ENCODE measurements around the gene CEP78. TPM values are rescaled to one million over a fixed set of nuclear protein-coding genes. Genes with fewer than 3 reads are reported as not detected.

CEP78 gene
- total RNA-seq, 5 donors from 2014 or later (not counting 1 experiment from before 2014, with no cell fraction given), result 23.2 to 37.4 (median 29.5) TPM

DNA sequence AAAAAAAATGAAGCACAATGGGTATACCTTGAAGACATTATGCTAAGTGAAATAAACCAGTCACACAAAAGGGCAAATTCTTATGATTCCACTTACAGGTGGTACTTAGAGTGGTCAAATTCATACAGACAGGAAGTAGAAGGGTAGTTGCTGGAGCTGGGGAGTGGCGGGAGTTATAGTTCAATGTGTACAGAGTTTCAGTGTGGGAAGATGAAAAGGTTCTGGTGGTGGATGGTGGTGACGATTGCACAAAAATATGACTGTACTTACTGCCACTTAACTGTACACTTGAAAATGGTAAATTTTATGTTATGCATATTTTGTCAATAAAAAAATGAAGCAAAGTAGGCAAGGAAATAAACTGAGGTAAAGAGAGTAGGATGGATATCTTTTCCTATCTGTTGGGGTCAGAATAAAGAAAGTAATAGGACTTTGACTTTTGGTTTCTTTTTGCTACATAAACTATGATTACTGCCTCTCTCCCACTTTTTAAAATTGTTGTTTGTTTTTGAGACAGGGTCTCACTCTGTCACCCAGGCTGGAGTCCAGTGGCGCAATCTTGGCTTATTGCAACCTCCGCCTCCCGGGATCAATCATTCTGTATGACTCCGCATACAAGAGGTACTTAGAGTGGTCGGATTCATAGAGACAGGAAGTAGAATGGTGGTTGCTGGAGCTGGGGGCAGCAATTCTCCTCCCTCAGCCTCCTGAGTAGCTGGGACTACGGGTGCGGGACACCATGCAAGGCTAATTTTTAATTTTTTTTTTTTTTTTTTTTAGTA, 57.0 kb downstream of the CEP78 start:
- no CpG with 5 or more reads among the region's 9 CpGs for WGBS (ENCODE audit: insufficient coverage)
- peaks cover 0 to 9% of the 10 kb centered on the region in 2 experiments for H3K27me3 ChIP-seq (replicated peaks in 1 of 2; ENCODE audit: control insufficient read depth in 2 of 2, extremely low read depth in 1 of 2, insufficient read depth in 2 of 2, low read length in 1 of 2)
- no peaks in the 10 kb centered on the region for H3K36me3 ChIP-seq (ENCODE audit: control insufficient read depth in 2 of 2, extremely low read depth in 1 of 2, insufficient read depth in 1 of 2, low read length in 1 of 2)
- H3K36me3 Mint-ChIP-seq, result no peaks in the 10 kb centered on the region
- ChIA-PET CTCF (interaction anchor here in 1 of 2 donors (0.7 kb wide), 3 partner anchors 34 to 819 kb away, joined by 3 to 6 read pairs (median 4); no protein-coding TSS in a partner anchor), POLR2A (interaction anchor here in 1 of 2 donors (0.6 kb wide), 2 partner anchors 69 to 849 kb away, joined by 4 to 5 read pairs; no protein-coding TSS in a partner anchor)
- H3K9me3 Mint-ChIP-seq, result no peaks in the 10 kb centered on the region
- H3K9me3 ChIP-seq, result no peaks in the 10 kb centered on the region
- H3K27ac Mint-ChIP-seq, result no peak overlapping the region
- no peak for DNase-seq
- no peak overlapping the region for H3K4me3 ChIP-seq (ENCODE audit: control insufficient read depth in 1 of 2, extremely low read depth in 1 of 2, low read length in 1 of 2)
- H3K27me3 Mint-ChIP-seq, result peaks cover 0 to 1% of the 10 kb centered on the region in 2 donors
- no peak for ATAC-seq (replicated peaks in 1 of 4)
- H3K4me1 ChIP-seq (ENCODE audit: control insufficient read depth in 1 of 2, extremely low read depth in 1 of 2, insufficient read depth in 2 of 2, low read length in 2 of 2), result peaks cover 8 to 29% of the 10 kb centered on the region in 2 experiments
- H3K4me3 Mint-ChIP-seq, result peak overlapping the region; percentile 46 to 64 (median 62)
- no peak overlapping the region for H3K27ac ChIP-seq (ENCODE audit: low read length)
- H3K4me1 Mint-ChIP-seq, result peaks cover 23 to 27% (median 23%) of the 10 kb centered on the region in 3 donors

DNA sequence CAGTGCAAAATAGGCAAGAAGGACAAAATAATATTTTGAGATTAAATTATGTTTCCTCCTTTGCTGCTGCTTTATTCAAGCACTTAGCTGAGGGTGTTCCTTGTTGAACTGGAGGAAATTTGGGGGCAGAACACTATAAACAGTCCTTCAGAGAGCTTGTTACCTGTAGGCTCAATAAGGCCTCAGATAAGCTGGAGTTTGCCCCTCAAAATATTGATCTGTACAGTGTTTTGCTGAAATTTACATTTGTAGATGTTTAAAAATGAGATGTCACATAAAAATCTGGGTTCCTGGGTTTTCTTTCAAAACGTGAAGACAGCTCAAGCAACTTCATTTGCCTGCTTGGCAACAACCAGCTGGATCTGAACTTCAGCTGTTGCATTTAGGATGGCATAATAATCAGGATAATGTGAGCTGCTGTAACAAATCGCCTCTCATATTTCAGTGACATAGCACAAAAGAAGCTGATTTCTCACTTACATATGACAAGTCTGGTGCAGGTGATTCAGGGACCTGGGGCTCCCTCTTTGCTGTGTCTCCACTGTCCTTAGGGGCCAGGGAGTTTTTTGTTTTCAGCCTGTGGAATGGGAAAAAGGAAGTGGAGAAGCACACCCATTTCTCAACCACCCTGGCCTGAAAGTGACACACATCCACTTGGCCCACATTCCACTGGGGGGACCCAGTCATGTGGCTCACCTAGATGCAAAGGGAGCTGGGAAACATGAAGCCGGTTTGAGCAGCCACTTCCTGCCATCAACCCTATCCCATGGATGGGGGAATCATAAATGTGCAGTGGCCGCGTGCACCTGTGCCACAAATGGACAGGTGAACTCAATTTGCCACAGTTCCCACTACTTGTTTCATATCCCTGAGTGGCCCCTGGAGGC, 58.7 kb downstream of the CEP78 start:
- Histone ChIP-seq H3K27ac (ENCODE audit: low read length) (no peak overlapping the region), H3K4me1 (ENCODE audit: control insufficient read depth in 1 of 2, extremely low read depth in 1 of 2, insufficient read depth in 2 of 2, low read length in 2 of 2) (peaks cover 11 to 35% of the 10 kb centered on the region in 2 experiments), H3K9me3 (no peaks in the 10 kb centered on the region), H3K27me3 (replicated peaks in 1 of 2; ENCODE audit: control insufficient read depth in 2 of 2, extremely low read depth in 1 of 2, insufficient read depth in 2 of 2, low read length in 1 of 2) (peaks cover 0 to 16% of the 10 kb centered on the region in 2 experiments), H3K4me3 (ENCODE audit: control insufficient read depth in 1 of 2, extremely low read depth in 1 of 2, low read length in 1 of 2) (no peak overlapping the region), H3K36me3 (ENCODE audit: control insufficient read depth in 2 of 2, extremely low read depth in 1 of 2, insufficient read depth in 1 of 2, low read length in 1 of 2) (no peaks in the 10 kb centered on the region)
- no peaks in the 10 kb centered on the region for H3K36me3 Mint-ChIP-seq
- H3K4me3 Mint-ChIP-seq, result peak overlapping the region in 2 of 3 donors; percentile 23 to 28
- no peaks in the 10 kb centered on the region for H3K9me3 Mint-ChIP-seq
- peaks cover 0 to 1% of the 10 kb centered on the region in 2 donors for H3K27me3 Mint-ChIP-seq
- H3K27ac Mint-ChIP-seq, result no peak overlapping the region
- POLR2A ChIA-PET, result interaction anchor here in 1 of 2 donors (0.6 kb wide), 1 partner anchor 197 kb away, joined by 3 read pairs; no protein-coding TSS in a partner anchor
- no peak for ATAC-seq (replicated peaks in 1 of 4)
- WGBS (ENCODE audit: insufficient coverage), result 67% methylated on average over 1 of the region's 5 CpGs
- peaks cover 27 to 33% (median 30%) of the 10 kb centered on the region in 3 donors for H3K4me1 Mint-ChIP-seq
- DNase-seq, result no peak
- CTCF ChIA-PET, result no interaction called here

DNA sequence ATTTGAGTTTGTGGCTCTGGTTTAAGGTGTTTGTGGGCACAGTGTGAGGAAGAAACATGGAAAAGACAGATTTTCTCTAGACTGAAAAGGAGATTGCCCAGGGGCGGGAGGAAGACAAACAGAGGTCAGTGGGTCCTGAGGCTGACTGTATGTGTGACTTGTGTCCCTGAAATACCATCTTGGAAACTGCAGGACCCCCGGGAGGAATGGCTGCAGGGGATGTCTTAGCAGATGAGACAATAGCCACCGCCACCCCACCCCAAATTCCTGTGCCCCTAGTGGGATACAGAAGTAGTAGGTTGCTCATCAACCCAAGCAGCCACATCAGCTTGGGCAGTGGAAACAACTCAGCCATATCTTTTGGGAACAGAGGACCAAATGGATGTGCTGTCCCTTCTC, 59.3 kb downstream of the CEP78 start:
- peaks cover 4% of the 10 kb centered on the region for H3K36me3 Mint-ChIP-seq
- CTCF ChIA-PET, result no interaction called here
- POLR2A ChIA-PET, result no interaction called here
- H3K27me3 Mint-ChIP-seq, result peaks cover 0 to 1% of the 10 kb centered on the region in 2 donors
- Histone ChIP-seq H3K36me3 (ENCODE audit: control insufficient read depth in 2 of 2, extremely low read depth in 1 of 2, insufficient read depth in 1 of 2, low read length in 1 of 2) (no peaks in the 10 kb centered on the region), H3K27ac (ENCODE audit: low read length) (no peak overlapping the region), H3K27me3 (replicated peaks in 1 of 2; ENCODE audit: control insufficient read depth in 2 of 2, extremely low read depth in 1 of 2, insufficient read depth in 2 of 2, low read length in 1 of 2) (peaks cover 0 to 16% of the 10 kb centered on the region in 2 experiments), H3K4me1 (ENCODE audit: control insufficient read depth in 1 of 2, extremely low read depth in 1 of 2, insufficient read depth in 2 of 2, low read length in 2 of 2) (peaks cover 11 to 35% of the 10 kb centered on the region in 2 experiments), H3K4me3 (ENCODE audit: control insufficient read depth in 1 of 2, extremely low read depth in 1 of 2, low read length in 1 of 2) (no peak overlapping the region), H3K9me3 (no peaks in the 10 kb centered on the region)
- peak overlapping the region in 2 of 3 donors; percentile 23 to 91 for H3K4me3 Mint-ChIP-seq
- WGBS (ENCODE audit: insufficient coverage), result 100% methylated on average over 1 of the region's 3 CpGs
- H3K4me1 Mint-ChIP-seq, result peaks cover 27 to 33% (median 30%) of the 10 kb centered on the region in 3 donors
- ATAC-seq (replicated peaks in 1 of 4) (no peak), DNase-seq (no peak)
- H3K9me3 Mint-ChIP-seq, result no peaks in the 10 kb centered on the region
- H3K27ac Mint-ChIP-seq, result no peak overlapping the region

DNA sequence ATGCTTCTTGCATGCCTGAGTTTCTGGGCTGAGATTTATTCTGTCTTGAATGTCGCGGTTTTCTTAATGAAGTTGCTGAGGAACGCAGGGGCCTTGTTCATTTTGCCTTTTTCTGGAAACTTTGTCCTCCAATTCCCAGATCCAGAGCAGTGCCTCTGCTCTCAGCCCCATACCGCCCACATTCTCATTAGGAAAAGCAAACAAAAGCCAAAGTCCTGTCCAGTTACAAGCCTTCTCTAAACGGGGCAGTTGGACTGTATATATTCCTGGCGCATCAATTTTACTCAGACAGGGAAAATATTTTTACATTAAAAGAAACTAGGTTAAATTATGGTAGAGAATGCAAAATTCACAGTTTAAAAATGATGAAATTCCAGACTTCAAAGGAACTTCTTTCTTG, 59.9 kb downstream of the CEP78 start:
- Mint-ChIP-seq H3K4me3 (peak overlapping the region; percentile 85 to 97 (median 91)), H3K9me3 (no peaks in the 10 kb centered on the region), H3K27me3 (peaks cover 0 to 1% of the 10 kb centered on the region in 2 donors), H3K36me3 (peaks cover 6% of the 10 kb centered on the region), H3K4me1 (peaks cover 27 to 33% (median 30%) of the 10 kb centered on the region in 3 donors), H3K27ac (no peak overlapping the region)
- Histone ChIP-seq H3K36me3 (ENCODE audit: control insufficient read depth in 2 of 2, extremely low read depth in 1 of 2, insufficient read depth in 1 of 2, low read length in 1 of 2) (no peaks in the 10 kb centered on the region), H3K4me3 (ENCODE audit: control insufficient read depth in 1 of 2, extremely low read depth in 1 of 2, low read length in 1 of 2) (no peak overlapping the region), H3K9me3 (no peaks in the 10 kb centered on the region), H3K27ac (ENCODE audit: low read length) (no peak overlapping the region), H3K4me1 (ENCODE audit: control insufficient read depth in 1 of 2, extremely low read depth in 1 of 2, insufficient read depth in 2 of 2, low read length in 2 of 2) (peaks cover 11 to 35% of the 10 kb centered on the region in 2 experiments), H3K27me3 (replicated peaks in 1 of 2; ENCODE audit: control insufficient read depth in 2 of 2, extremely low read depth in 1 of 2, insufficient read depth in 2 of 2, low read length in 1 of 2) (peaks cover 0 to 16% of the 10 kb centered on the region in 2 experiments)
- WGBS (ENCODE audit: insufficient coverage), result no CpG with 5 or more reads among the region's 6 CpGs
- DNase-seq (no peak), ATAC-seq (replicated peaks in 1 of 4) (no peak)
- ChIA-PET CTCF (no interaction called here), POLR2A (no interaction called here)

DNA sequence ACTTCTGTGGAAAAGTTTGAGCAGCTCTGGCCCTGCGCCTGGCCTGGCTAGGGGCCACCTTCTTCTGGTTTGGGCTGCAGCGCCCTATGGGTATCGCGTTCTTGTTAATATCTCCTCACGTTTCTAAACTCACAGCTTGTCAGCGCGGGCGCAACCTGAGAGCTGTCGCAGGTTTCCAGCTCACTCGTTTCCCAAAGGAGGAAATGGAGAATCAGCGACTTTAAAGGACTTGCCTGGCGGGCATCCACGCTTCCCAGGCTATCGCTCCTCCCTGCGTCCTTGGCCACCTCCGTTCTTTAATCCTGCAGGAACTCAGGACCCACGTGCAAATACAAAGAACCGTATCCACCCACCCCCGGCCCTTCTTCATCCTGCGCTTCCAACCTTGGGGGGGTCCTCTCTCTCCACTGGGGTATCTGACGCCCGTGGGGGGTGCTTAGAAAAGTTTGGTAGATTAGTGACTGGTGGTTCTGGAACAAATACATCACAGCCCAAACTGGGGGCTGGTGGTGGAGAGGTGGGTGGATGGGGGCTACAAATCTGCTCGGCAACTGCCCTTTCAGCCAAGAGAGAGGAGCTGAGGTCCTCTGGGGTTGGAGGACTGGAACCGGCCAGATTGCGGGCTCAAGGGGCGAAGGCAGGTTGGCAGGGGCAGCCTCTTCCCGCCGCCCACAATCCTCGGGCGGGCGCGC, 60.5 kb downstream of the CEP78 start:
- H3K9me3 Mint-ChIP-seq, result no peaks in the 10 kb centered on the region

More for the DNA sequence above, 60.5 kb downstream of the CEP78 start:
- Histone ChIP-seq H3K4me1 (ENCODE audit: control insufficient read depth in 1 of 2, extremely low read depth in 1 of 2, insufficient read depth in 2 of 2, low read length in 2 of 2) (peaks cover 11 to 35% of the 10 kb centered on the region in 2 experiments), H3K27me3 (replicated peaks in 1 of 2; ENCODE audit: control insufficient read depth in 2 of 2, extremely low read depth in 1 of 2, insufficient read depth in 2 of 2, low read length in 1 of 2) (peaks cover 0 to 16% of the 10 kb centered on the region in 2 experiments), H3K27ac (ENCODE audit: low read length) (peak overlapping the region; percentile 38), H3K4me3 (ENCODE audit: control insufficient read depth in 1 of 2, extremely low read depth in 1 of 2, low read length in 1 of 2) (peak overlapping the region; percentile 82 to 97), H3K36me3 (ENCODE audit: control insufficient read depth in 2 of 2, extremely low read depth in 1 of 2, insufficient read depth in 1 of 2, low read length in 1 of 2) (no peaks in the 10 kb centered on the region), H3K9me3 (no peaks in the 10 kb centered on the region)
- H3K36me3 Mint-ChIP-seq, result peaks cover 6% of the 10 kb centered on the region
- DNase-seq (peak in 3 of 35 experiments; percentile 1 to 9 (median 1)), ATAC-seq (replicated peaks in 1 of 4) (no peak)
- H3K27me3 Mint-ChIP-seq, result peaks cover 0 to 1% of the 10 kb centered on the region in 2 donors
- 22% methylated on average over 21 of the region's 32 CpGs for WGBS (ENCODE audit: insufficient coverage)
- H3K27ac Mint-ChIP-seq, result peak overlapping the region; percentile 52 to 76
- H3K4me3 Mint-ChIP-seq, result peak overlapping the region; percentile 85 to 97 (median 91)
- ChIA-PET POLR2A (interaction anchor here in 1 of 2 donors (0.6 to 0.7 kb wide), 3 partner anchors 38 to 963 kb away, joined by 3 to 8 read pairs (median 3); no protein-coding TSS in a partner anchor), CTCF (interaction anchor here (0.6 to 1.2 kb wide), 9 partner anchors 36 to 1073 kb away, joined by 3 to 9 read pairs (median 3); no protein-coding TSS in a partner anchor)
- H3K4me1 Mint-ChIP-seq, result peaks cover 27 to 33% (median 30%) of the 10 kb centered on the region in 3 donors
